ENCODE data around the gene OLFML1.
"Not testable (repeated sequence)": the region's sequence is repeated elsewhere in the genome, so short reads cannot be mapped to it uniquely, and the experiment has no call there.

Gene OLFML1

DNA sequence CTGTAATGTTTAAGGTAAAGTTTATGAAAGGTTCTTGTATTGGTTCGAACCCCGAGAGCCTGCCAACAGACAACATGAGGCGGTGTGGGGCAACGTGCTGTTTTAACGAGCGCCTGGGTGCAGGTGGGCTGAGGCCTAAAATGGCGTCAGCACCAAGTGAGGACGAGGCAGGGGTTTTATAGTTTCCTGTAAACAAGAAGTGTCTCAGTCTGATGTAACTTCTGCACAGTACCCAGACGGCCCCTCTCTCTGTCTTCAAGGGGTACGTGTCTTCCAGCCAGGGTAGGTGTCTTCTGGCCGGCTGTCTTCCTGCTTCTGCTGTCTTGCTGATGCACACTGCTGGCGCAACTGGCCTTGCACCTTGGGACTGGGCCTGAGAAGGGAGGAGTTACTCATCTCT, 31.2 kb downstream of the OLFML1 start:
- ChIA-PET CTCF (interaction anchor here (1.2 kb wide), 1 partner anchor 32 kb away, joined by 3 read pairs; no protein-coding TSS in a partner anchor), POLR2A (no interaction called here)
- Histone ChIP-seq H3K9me3 (ENCODE audit: control insufficient read depth, insufficient read depth, low read depth, low read length) (no peaks in the 10 kb centered on the region), H3K36me3 (ENCODE audit: control insufficient read depth in 2 of 2, insufficient read depth in 1 of 2, low read length in 2 of 2) (no peaks in the 10 kb centered on the region), H3K27ac (ENCODE audit: extremely low read depth, low read depth, low read length) (no peak overlapping the region), H3K4me1 (ENCODE audit: control insufficient read depth, insufficient read depth, low read length) (no peaks in the 10 kb centered on the region), H3K4me3 (ENCODE audit: low read depth, low read length) (no peak overlapping the region)
- TF ChIP-seq ZNF350 (tag by site-specific recombination; IDR thresholded peaks at IDR 0.05) (no peak), ZNF530 (tag by site-specific recombination; IDR thresholded peaks at IDR 0.05; ENCODE audit: low read depth) (no peak), ZNF555 (tag by site-specific recombination; conservative IDR thresholded peaks at IDR 0.05) (no peak), PRDM1 (tag by site-specific recombination; IDR thresholded peaks at IDR 0.05) (no peak), ZNF596 (tag by site-specific recombination; IDR thresholded peaks at IDR 0.05) (no peak), ZNF324 (tag by site-specific recombination; IDR thresholded peaks at IDR 0.05) (no peak), ZNF654 (tag by site-specific recombination; IDR thresholded peaks at IDR 0.05; ENCODE audit: low read depth) (no peak), ZNF175 (tag by site-specific recombination; IDR thresholded peaks at IDR 0.05) (no peak), ZXDB (tag by site-specific recombination; IDR thresholded peaks at IDR 0.05) (no peak), ZNF585B (tag by site-specific recombination; IDR thresholded peaks at IDR 0.05) (no peak), MZF1 (tag by site-specific recombination; IDR thresholded peaks at IDR 0.05; ENCODE audit: borderline replicate concordance) (no peak), ZNF629 (tag by site-specific recombination; IDR thresholded peaks at IDR 0.05) (no peak), ZNF626 (tag by site-specific recombination; IDR thresholded peaks at IDR 0.05) (no peak), RBAK (tag by site-specific recombination; IDR thresholded peaks at IDR 0.05) (no peak)
- TF ChIP-seq, protein P1, sequence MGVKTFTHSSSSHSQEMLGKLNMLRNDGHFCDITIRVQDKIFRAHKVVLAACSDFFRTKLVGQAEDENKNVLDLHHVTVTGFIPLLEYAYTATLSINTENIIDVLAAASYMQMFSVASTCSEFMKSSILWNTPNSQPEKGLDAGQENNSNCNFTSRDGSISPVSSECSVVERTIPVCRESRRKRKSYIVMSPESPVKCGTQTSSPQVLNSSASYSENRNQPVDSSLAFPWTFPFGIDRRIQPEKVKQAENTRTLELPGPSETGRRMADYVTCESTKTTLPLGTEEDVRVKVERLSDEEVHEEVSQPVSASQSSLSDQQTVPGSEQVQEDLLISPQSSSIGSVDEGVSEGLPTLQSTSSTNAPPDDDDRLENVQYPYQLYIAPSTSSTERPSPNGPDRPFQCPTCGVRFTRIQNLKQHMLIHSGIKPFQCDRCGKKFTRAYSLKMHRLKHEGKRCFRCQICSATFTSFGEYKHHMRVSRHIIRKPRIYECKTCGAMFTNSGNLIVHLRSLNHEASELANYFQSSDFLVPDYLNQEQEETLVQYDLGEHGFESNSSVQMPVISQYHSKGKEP (tag by site-specific recombination; IDR thresholded peaks at IDR 0.05), result no peak
- TF ChIP-seq, protein P2, sequence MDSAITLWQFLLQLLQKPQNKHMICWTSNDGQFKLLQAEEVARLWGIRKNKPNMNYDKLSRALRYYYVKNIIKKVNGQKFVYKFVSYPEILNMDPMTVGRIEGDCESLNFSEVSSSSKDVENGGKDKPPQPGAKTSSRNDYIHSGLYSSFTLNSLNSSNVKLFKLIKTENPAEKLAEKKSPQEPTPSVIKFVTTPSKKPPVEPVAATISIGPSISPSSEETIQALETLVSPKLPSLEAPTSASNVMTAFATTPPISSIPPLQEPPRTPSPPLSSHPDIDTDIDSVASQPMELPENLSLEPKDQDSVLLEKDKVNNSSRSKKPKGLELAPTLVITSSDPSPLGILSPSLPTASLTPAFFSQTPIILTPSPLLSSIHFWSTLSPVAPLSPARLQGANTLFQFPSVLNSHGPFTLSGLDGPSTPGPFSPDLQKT (IDR thresholded peaks at IDR 0.05; ENCODE audit: borderline replicate concordance, low read depth, low read length), result no peak
- TF ChIP-seq, protein P3, sequence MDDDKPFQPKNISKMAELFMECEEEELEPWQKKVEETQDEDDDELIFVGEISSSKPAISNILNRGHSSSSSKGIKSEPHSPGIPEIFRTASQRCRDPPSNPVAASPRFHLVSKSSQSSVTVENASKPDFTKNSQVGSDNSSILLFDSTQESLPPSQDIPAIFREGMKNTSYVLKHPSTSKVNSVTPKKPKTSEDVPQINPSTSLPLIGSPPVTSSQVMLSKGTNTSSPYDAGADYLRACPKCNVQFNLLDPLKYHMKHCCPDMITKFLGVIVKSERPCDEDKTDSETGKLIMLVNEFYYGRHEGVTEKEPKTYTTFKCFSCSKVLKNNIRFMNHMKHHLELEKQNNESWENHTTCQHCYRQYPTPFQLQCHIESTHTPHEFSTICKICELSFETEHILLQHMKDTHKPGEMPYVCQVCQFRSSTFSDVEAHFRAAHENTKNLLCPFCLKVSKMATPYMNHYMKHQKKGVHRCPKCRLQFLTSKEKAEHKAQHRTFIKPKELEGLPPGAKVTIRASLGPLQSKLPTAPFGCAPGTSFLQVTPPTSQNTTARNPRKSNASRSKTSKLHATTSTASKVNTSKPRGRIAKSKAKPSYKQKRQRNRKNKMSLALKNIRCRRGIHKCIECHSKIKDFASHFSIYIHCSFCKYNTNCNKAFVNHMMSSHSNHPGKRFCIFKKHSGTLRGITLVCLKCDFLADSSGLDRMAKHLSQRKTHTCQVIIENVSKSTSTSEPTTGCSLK (tag by site-specific recombination; IDR thresholded peaks at IDR 0.05), result no peak
- TF ChIP-seq, protein P4, sequence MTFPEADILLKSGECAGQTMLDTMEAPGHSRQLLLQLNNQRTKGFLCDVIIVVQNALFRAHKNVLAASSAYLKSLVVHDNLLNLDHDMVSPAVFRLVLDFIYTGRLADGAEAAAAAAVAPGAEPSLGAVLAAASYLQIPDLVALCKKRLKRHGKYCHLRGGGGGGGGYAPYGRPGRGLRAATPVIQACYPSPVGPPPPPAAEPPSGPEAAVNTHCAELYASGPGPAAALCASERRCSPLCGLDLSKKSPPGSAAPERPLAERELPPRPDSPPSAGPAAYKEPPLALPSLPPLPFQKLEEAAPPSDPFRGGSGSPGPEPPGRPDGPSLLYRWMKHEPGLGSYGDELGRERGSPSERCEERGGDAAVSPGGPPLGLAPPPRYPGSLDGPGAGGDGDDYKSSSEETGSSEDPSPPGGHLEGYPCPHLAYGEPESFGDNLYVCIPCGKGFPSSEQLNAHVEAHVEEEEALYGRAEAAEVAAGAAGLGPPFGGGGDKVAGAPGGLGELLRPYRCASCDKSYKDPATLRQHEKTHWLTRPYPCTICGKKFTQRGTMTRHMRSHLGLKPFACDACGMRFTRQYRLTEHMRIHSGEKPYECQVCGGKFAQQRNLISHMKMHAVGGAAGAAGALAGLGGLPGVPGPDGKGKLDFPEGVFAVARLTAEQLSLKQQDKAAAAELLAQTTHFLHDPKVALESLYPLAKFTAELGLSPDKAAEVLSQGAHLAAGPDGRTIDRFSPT (tag by site-specific recombination; IDR thresholded peaks at IDR 0.05), result no peak

DNA sequence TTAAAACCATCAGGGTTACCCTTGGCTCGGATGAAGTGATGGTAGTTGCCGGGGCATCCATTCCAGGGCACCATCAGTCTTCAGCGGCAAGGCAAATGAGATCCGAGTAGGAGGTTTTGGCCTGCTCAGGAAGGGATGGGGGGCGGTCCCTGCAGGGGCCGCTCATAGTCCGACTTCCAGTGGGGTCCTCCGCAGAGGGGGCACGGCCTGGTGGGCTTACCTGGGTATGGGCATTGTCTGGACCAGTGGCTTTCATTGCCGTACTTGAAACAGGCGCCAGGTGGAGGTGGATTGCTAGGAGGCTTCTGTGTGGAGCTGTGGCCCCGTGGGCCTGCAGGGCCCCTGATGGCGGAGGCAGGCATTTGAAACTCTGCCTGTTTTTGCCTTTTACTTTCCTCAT, 32.4 kb downstream of the OLFML1 start:
- POLR2A ChIA-PET; H3K9me3 ChIP-seq (ENCODE audit: control insufficient read depth, insufficient read depth, low read depth, low read length); H3K4me3 ChIP-seq (ENCODE audit: low read depth, low read length); H3K27ac ChIP-seq (ENCODE audit: extremely low read depth, low read depth, low read length); H3K4me1 ChIP-seq (ENCODE audit: control insufficient read depth, insufficient read depth, low read length); H3K36me3 ChIP-seq (ENCODE audit: control insufficient read depth in 2 of 2, insufficient read depth in 1 of 2, low read length in 2 of 2): not testable (repeated sequence)
- CTCF ChIA-PET, result interaction anchor here (0.6 to 1.2 kb wide), 2 partner anchors 30 to 397 kb away, joined by 3 read pairs; no protein-coding TSS in a partner anchor

All from HEK293 (cell line).